GM12874 (cell line): Measurements from ENCODE around the gene ABHD11.

Experiments used
- TF ChIP-seq, protein P1 (sequence below): IDR thresholded peaks from 2 replicates; pipeline ENCODE4 v1.5.1; 2011; ENCODE audit warnings: low read depth, mild to moderate bottlenecking, control low read depth, low read length, moderate library complexity; ENCODE audit not compliant: insufficient read depth

Gene ABHD11

DNA sequence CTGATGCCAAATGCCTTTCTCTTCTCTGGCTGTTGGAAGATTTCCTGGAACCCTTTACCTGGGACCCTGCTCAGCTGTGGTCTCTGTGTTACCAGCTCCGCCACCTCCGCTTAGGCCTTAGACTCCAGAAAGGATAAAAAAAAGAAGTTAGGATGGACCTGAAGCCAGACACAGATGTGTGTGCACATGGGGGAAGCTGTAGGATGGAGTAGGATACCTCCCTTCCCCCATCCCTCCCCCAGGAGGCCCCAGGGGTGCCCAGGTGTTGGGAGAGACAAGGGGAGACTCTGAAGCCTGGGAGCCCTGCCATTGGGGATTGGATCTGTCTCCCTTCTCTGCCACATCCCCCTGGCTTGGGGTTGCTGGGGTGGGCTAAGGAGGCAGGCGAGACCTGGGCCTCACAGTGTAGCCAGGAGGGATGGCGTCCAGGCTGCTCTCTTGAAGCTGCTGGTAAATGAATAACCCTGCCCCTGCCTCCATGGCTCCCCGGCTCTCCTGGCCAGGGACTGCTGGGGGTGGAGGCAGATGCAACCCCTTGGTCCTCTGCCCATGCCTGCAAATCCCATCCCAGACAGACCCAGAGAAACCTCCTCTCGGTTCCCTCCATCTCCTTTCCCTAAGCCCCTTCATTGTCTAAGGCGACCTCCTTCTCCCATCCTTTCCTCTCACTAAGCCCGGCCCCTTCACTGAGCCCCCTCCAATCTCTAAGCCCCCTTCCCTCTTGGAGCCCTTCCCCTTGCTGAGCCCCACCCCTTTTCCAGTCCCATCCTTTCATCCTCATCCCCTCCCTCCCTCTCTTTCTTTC is 23.5 kb upstream of the ABHD11 start:
- TF ChIP-seq, protein P1, sequence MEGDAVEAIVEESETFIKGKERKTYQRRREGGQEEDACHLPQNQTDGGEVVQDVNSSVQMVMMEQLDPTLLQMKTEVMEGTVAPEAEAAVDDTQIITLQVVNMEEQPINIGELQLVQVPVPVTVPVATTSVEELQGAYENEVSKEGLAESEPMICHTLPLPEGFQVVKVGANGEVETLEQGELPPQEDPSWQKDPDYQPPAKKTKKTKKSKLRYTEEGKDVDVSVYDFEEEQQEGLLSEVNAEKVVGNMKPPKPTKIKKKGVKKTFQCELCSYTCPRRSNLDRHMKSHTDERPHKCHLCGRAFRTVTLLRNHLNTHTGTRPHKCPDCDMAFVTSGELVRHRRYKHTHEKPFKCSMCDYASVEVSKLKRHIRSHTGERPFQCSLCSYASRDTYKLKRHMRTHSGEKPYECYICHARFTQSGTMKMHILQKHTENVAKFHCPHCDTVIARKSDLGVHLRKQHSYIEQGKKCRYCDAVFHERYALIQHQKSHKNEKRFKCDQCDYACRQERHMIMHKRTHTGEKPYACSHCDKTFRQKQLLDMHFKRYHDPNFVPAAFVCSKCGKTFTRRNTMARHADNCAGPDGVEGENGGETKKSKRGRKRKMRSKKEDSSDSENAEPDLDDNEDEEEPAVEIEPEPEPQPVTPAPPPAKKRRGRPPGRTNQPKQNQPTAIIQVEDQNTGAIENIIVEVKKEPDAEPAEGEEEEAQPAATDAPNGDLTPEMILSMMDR, result no peak

DNA sequence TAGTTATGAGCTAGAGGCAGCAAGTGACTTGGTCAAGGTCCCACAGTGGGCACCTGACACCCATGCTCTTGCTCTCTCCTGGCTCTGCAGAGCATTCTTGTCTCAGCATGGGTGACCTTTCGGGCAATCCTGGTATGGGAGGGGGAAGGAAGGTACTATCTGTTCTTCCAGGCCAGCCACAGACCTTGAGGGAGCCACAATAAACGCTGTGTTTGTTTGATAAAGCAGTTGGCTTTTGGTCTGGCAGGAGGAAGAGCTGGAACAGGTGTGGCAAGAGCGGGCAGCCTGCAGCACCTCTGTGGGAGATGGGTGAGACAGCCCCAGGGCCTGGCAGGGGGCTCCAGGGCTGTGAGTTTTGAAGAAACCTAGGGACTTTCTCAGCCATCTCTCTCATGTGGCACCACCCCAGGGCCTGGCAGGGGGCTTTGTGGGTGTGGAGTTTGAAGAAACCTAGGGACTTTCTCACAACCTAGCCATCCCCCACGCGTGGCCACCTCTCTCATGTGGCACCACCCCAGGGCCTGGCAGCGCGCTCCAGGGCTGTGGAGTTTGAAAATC is 20.1 kb upstream of the ABHD11 start:
- TF ChIP-seq, protein P1, result no peak

DNA sequence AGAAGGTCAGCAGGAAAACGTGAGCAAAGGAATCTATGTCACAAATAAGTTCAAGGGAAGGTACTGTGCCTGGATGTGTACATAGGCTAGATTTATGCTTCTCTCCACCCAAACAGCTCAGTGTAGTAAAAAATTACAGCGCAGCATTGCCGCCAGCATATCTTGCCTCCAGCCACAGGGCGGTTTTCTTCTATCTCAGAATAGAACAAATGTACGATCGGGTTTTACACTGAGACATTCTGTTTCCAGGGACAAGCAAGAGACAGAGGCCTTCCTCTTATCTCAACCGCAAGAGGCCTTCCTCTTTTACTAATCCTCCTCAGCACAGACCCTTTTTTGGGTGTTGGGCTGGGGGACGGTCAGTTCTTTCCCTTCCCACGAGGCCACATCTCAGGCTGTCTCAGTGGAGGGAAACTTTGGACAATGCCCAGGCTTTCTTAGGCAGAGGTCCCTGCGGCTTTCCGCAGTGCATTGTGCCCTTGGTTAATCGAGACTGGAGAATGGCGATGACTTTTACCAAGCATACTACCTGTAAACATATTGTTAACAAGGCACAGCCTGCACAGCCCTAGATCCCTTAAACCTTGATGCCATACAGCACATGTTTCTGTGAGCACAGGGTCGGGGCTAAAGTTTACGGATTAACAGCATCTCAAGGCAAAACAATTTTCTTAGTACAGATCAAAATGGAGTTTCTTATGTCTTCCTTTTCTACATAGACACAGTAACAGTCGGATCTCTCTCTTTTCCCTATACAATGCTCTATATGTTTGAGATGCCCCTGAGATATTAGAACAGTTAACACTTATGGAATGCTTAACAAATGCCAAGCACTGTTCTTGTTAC is 11.6 kb upstream of the ABHD11 start:
- TF ChIP-seq, protein P1, result no peak

DNA sequence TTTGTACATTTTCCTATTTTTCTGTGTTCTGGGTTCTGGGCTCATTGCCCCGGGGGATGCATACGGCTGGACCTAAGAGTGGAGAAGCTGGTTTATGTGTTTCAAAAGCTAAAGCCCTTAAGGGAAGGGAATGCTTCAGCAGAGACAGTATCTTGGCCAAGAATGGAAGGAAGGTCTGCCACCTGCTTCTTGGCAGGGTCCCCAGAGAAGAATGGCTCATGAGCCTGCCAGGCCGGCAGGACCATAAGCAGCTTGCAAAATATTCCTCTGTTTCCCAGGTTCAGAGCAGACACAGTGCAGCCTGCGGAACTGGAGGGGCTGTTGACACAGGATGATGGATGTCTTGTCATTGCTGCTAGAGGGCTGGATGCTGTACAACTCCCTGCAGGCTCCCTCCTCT is 7.8 kb upstream of the ABHD11 start:
- TF ChIP-seq, protein P1, result no peak

DNA sequence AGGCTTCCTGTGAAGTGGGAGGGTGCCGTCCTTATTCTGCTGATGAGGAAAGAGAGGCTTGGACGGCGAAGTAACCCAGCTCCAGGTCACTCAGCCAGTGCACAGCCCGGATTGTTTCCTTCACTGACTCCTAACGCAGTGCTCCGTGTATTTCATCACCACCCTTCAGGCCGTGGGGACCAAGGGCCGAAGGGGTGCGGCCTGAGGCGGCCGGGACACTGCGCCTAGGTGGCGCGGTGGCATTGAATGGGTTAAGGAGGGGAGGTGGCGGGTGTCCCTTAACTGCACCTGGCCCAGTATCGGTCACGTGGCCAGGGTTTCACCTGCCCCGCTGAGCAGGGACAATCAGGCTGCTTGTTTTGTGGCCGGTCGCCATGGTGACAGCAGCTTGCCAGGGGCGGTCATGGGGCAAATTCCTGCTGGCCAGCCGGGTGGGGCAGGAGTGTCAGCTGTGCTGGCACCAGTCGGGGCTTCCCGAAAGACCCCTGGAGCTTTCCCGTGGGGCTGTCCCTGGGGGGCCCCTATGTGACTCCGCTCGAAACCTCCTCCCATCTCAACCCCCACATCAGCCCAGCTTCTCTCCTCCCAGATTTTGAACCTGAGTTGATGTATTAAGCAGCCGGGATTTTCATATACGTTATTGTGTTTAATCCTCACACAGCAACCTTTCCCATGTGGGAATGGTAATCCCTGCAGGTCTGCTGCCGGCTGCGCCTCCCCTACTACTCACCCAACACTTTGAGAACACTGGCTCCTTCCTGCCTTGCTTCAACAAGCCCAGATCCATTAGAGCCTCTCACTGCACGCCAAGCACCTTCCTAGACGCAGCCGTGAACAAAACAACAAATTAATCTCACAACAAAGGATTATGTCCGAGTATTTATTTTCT is 4.4 kb upstream of the ABHD11 start:
- TF ChIP-seq, protein P1, result no peak

DNA sequence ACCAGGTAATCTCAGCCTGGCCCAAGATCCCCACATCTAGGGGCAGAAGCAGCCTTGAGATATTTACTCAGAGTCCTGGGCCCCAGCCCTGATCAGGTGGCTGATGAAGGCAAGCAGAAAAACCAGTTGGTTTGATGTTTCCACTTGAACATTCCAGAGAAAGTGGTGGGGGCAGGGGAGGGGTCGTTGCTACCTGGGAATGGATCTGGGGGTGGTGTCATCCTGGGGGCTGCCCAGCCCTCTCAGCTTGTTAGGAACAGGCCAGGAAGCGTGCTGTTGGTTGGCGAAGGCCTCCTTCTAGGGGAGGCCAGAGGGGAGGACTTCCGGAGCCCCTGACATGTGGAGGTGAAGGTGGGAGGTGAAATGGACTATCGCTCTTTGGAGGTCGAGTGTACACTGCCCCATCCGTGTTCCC is 3.7 kb upstream of the ABHD11 start:
- TF ChIP-seq, protein P1, result no peak

- TF ChIP-seq, protein P1, result no peak
These were observed 3.0 kb upstream of the ABHD11 start for GRCh38 chr7:73741600-73741999.
